ENCODE data around the gene SLC44A2.
A peak's percentile ranks its signal among the peaks of the same experiment; 100 is the strongest.

Gene SLC44A2

DNA sequence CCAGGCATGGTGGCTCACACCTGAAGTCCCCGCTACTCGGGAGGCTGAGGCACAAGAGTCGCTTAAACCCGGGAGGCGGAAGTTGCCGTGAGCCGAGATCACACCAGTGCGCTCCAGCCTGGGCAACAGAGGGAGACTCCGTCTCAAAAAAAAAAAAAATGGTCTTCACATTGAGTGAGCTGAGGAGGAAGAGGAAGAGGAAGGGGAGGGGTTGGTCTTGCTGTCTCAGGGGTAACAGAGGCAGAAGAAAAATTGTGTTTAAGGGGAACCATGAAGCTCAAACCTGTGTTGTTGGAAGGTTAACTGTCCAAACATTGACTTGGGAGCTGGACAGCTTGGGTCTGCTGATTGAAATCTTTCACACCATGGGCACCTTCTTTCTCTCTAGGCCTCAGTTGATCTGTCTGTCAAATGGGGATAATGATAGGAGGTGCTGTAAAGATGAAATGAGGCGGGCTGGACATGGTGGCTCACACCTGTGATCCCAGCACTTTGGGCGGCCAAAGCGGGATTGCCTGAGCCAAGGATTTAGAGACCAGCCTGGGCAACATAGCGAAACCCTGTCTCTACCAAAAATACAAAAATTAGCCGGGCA is 9.8 kb upstream of the SLC44A2 start:
- H3K27ac ChIP-seq (replicated peaks), result no peak overlapping the region

DNA sequence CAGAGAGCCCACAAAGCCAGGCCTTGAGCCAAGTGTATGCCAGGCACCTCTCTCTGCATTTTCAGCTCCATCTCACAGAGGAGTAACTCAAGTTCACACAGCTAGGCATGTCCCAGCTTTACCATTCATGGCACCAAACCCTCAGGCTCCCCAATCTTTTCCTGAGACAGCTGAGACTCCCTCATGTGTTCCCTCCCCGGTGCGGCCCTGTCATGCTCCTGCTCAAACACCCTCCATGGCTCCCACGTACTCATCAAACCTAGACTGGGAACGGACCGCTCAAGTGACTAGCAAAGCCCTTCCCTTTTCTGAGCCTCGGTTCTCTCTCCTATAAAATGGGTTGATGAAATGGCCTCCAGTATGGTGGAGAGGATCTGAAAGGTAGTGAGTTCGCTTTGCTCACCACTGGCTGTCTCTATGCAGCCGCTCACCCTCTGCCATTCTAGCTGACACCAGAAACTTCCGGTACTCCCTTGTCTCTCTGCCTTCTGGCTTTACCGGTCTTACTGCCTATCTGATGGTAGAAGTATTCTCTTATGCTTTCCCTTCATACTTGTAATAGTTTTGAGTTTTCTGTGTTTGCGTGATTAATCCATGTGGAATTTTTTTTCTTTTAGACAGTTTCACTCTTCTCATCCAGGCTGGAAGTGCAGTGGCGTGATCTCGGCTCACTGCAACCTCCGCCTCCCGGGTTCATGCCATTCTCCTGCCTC is 7.8 kb upstream of the SLC44A2 start:
- Histone ChIP-seq H3K27me3 (ENCODE audit: insufficient read depth, poor library complexity, severe bottlenecking) (no peaks in the 10 kb centered on the region), H3K27ac (replicated peaks) (no peak overlapping the region), H3K4me3 (replicated peaks; ENCODE audit: insufficient read depth, low read length) (no peak overlapping the region)
- DNase-seq (ENCODE audit: low read depth in 1 of 2, low spot score in 1 of 2), result no peak
- TF ChIP-seq, protein P1, sequence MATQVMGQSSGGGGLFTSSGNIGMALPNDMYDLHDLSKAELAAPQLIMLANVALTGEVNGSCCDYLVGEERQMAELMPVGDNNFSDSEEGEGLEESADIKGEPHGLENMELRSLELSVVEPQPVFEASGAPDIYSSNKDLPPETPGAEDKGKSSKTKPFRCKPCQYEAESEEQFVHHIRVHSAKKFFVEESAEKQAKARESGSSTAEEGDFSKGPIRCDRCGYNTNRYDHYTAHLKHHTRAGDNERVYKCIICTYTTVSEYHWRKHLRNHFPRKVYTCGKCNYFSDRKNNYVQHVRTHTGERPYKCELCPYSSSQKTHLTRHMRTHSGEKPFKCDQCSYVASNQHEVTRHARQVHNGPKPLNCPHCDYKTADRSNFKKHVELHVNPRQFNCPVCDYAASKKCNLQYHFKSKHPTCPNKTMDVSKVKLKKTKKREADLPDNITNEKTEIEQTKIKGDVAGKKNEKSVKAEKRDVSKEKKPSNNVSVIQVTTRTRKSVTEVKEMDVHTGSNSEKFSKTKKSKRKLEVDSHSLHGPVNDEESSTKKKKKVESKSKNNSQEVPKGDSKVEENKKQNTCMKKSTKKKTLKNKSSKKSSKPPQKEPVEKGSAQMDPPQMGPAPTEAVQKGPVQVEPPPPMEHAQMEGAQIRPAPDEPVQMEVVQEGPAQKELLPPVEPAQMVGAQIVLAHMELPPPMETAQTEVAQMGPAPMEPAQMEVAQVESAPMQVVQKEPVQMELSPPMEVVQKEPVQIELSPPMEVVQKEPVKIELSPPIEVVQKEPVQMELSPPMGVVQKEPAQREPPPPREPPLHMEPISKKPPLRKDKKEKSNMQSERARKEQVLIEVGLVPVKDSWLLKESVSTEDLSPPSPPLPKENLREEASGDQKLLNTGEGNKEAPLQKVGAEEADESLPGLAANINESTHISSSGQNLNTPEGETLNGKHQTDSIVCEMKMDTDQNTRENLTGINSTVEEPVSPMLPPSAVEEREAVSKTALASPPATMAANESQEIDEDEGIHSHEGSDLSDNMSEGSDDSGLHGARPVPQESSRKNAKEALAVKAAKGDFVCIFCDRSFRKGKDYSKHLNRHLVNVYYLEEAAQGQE (IDR thresholded peaks at IDR 0.05; ENCODE audit: insufficient replicate concordance, low read depth), result no peak
- TF ChIP-seq, protein P2, sequence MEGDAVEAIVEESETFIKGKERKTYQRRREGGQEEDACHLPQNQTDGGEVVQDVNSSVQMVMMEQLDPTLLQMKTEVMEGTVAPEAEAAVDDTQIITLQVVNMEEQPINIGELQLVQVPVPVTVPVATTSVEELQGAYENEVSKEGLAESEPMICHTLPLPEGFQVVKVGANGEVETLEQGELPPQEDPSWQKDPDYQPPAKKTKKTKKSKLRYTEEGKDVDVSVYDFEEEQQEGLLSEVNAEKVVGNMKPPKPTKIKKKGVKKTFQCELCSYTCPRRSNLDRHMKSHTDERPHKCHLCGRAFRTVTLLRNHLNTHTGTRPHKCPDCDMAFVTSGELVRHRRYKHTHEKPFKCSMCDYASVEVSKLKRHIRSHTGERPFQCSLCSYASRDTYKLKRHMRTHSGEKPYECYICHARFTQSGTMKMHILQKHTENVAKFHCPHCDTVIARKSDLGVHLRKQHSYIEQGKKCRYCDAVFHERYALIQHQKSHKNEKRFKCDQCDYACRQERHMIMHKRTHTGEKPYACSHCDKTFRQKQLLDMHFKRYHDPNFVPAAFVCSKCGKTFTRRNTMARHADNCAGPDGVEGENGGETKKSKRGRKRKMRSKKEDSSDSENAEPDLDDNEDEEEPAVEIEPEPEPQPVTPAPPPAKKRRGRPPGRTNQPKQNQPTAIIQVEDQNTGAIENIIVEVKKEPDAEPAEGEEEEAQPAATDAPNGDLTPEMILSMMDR (IDR thresholded peaks at IDR 0.05; ENCODE audit: insufficient read depth, low read length), result no peak
- no peak for TF ChIP-seq GABPA (IDR thresholded peaks at IDR 0.05; ENCODE audit: low read depth)
- TF ChIP-seq SPI1 (IDR thresholded peaks at IDR 0.05; ENCODE audit: borderline replicate concordance, low read depth), result no peak
- TF ChIP-seq POLR2AphosphoS5 (IDR thresholded peaks at IDR 0.05; ENCODE audit: low read depth), result no peak

More for the DNA sequence above, 9.8 kb upstream of the SLC44A2 start:
- H3K27me3 ChIP-seq (ENCODE audit: insufficient read depth, poor library complexity, severe bottlenecking), result no peaks in the 10 kb centered on the region
- peak in 1 of 2 experiments; percentile 13 for DNase-seq (ENCODE audit: low read depth in 1 of 2, low spot score in 1 of 2)
- H3K4me3 ChIP-seq (replicated peaks; ENCODE audit: insufficient read depth, low read length), result no peak overlapping the region
- TF ChIP-seq, protein P1 (IDR thresholded peaks at IDR 0.05; ENCODE audit: insufficient replicate concordance, low read depth), result no peak
- TF ChIP-seq SPI1 (IDR thresholded peaks at IDR 0.05; ENCODE audit: borderline replicate concordance, low read depth) (peak; percentile 42; the same call in 1 of the 2 replicates), POLR2AphosphoS5 (IDR thresholded peaks at IDR 0.05; ENCODE audit: low read depth) (no peak), GABPA (IDR thresholded peaks at IDR 0.05; ENCODE audit: low read depth) (no peak)
- TF ChIP-seq, protein P2 (IDR thresholded peaks at IDR 0.05; ENCODE audit: insufficient read depth, low read length), result no peak

DNA sequence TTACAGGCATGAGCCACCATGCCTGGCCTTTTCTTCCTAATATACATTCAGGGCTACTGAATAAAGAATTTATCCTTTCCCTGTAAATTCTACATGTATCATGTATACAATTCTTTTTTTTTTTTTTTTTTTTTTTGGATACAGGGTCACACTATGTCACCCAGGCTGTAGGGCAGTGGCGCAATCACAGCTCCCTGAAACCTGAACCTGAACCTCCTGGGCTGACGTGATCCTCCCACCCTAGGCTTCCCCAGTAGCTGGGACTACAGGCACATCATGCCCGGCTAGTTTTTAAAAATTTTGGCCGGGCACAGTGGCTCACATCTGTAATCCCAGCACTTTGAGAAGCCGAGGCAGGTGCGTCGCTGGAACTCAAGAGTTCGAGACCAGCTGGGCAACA is 6.5 kb upstream of the SLC44A2 start:
- TF ChIP-seq, protein P2 (IDR thresholded peaks at IDR 0.05; ENCODE audit: insufficient read depth, low read length), result no peak
- TF ChIP-seq GABPA (IDR thresholded peaks at IDR 0.05; ENCODE audit: low read depth), result no peak
- TF ChIP-seq, protein P1 (IDR thresholded peaks at IDR 0.05; ENCODE audit: insufficient replicate concordance, low read depth), result no peak
- no peak for TF ChIP-seq POLR2AphosphoS5 (IDR thresholded peaks at IDR 0.05; ENCODE audit: low read depth)
- TF ChIP-seq SPI1 (IDR thresholded peaks at IDR 0.05; ENCODE audit: borderline replicate concordance, low read depth), result no peak
- Histone ChIP-seq H3K27ac (replicated peaks) (no peak overlapping the region), H3K27me3 (ENCODE audit: insufficient read depth, poor library complexity, severe bottlenecking) (no peaks in the 10 kb centered on the region), H3K4me3 (replicated peaks; ENCODE audit: insufficient read depth, low read length) (no peak overlapping the region)
- DNase-seq (ENCODE audit: low read depth in 1 of 2, low spot score in 1 of 2), result no peak

All from HL-60 (cell line).